Brain pericyte (primary cell): ENCODE results near the gene PBX1.
"Not testable (repeated sequence)": the region's sequence is repeated elsewhere in the genome, so short reads cannot be mapped to it uniquely, and the experiment has no call there.

Experiments
- DNase-seq: peaks from one replicate; pipeline ENCODE4 v3.0.0-alpha.2; 2012; ENCODE audit warnings: low read depth, low spot score

Gene PBX1

GRCh38 chr1:164558461-164559341 is at the start of gene PBX1:
Gene PBX1, plus strand, starts transcription at chr1:164559184.
- peak; percentile 94 for DNase-seq

DNA sequence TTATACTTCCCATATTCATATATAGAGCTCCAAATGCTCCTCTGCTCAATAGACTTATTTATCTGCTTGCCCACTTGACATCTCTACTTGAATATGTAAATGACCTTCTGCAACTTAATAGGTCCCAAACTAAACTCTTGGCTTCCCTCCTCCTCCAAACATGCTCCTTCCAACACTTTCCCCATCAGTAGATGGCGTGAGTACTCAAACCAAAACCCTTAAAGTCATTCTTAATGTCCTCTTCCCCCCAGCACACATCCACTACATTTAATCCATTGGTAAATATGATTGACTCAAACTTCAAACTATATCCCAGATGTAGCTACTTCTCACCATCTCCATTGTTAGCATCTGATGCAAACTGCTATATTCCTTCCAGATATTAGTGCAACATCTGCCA is 48.5 kb upstream of the PBX1 start:
- DNase-seq: no peak

GRCh38 chr1:164511001-164511705 is 47.8 kb upstream of the PBX1 start:
- DNase-seq: no peak

- DNase-seq: no peak
Measured at GRCh38 chr1:164515231-164515630, 43.8 kb upstream of the PBX1 start.

DNA sequence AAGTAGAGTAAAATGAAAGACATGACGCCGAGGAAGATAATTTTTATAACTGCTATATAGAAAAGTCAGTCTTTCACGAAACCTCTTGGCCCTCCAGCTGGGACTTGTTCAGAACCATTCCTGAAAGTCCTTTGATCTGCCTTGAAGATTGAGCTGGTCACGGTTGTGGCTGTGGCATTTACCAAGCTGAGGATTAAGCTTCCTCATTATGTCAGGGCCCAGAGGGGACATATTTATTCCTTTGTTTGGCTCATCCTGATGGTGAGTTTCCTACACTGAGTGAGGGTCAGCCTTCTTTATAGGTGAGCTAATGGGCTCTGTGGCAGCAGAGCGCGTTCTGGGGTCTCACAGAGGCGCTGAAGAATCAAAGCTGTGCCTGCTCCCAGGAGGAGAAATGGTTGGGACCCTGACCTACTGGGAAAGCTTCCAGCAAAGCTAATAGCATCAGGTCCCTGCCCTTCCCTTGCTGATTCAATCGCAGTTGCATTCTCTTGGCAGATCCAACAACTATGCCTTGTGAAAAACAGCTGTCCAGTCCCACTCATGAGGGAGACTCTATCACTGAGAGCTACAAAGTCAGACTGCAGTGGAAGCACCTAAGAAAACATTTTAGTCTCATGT is 43.2 kb upstream of the PBX1 start:
- no peak for DNase-seq

GRCh38 chr1:164516591-164516990 is 42.4 kb upstream of the PBX1 start:
- DNase-seq: no peak

GRCh38 chr1:164518692-164519332 is 40.2 kb upstream of the PBX1 start:
- no peak for DNase-seq

- DNase-seq: no peak
Measured at GRCh38 chr1:164519426-164519825, 39.6 kb upstream of the PBX1 start.

DNA sequence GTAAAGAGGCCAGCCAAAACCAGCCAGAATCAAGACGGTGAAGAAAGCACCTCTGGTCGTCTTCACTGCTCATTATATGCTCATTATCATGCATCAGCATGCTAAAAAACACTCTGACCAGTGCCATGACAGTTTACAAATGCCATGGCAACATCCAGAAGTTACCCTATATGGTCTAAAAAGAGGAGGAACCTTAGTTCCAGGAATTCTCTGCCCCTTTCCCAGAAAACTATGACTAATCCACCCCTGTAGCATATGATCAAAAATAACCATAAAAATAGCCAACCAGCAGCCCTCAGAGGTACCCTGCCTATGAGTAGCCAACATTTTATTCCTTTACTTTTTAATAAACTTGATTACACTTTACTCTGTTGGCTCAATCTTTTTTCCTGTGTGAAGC is 34.2 kb upstream of the PBX1 start:
- DNase-seq: no peak

- no peak for DNase-seq
Measured at GRCh38 chr1:164534863-164535610, 23.9 kb upstream of the PBX1 start.

DNA sequence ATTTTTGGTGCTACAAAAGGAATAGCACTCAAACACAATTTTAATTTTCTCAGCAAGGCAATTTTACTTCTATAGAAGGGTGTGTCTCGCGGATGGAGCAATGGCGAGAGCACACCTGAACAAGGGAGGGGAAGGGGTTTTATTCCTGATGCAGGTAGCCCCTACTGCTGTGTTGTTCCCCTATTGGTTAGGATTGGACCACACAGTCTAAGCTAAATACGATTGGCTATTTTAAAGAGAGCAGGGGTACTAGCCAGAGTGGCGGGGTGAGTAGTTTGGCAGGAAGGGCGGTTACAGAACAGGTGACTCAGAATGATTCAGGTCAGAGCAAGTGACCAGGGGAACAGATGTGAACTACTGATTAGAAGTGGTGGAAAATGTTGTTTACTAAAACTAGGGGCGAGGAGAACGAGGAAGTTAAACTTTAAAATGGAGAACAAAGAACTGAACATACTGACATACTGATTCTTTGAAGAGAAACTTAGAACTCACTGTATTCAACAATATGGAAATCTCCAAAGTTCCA is 6.5 kb upstream of the PBX1 start:
- DNase-seq: not testable (repeated sequence)

GRCh38 chr1:164557270-164557669 is 1.7 kb upstream of the PBX1 start:
- no peak for DNase-seq

GRCh38 chr1:164559342-164560051 is 513 bp downstream of the PBX1 start:
- DNase-seq: no peak

- no peak for DNase-seq
Measured at GRCh38 chr1:164560121-164560541, 1.1 kb downstream of the PBX1 start.

GRCh38 chr1:164560556-164560955 is 1.6 kb downstream of the PBX1 start:
- no peak for DNase-seq

DNA sequence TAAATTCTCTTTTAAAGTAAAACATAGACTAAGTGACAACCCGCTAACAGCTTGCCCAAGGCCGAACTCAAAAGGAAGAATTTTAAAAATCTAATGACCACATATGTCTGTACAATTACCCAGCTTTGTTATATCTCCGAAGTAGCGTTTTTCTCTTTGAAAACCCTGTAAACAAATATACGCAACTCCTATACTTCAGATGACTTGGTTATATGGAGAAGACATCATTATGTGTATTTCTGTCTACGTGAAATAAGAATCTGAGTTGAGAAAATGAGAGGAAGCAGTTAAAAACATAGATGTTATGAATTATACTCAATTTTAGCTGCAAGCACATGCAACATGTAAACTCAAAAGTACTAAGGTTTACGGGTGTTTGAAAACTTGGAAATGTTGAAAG is 2.0 kb downstream of the PBX1 start:
- DNase-seq: no peak

DNA sequence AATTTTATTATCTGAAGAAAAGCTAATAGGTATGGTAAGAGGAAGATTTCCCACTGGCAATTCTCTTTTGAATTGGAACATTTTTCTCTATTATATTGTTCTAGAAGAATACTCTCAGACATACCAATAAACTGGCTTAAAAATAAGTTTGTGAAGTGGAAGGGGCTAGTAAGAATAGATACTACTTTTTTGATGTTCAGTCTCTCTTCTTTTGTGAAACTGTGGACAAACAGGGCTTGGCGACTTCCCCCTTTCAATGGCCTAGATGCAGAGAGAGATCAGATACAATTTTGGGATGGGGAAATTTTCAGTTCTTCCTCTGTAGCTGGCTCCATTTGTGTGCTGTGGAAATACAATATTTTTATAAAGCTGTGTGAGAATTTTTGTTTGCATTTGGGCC is 2.5 kb downstream of the PBX1 start:
- DNase-seq: no peak

GRCh38 chr1:164562061-164562460 is 3.1 kb downstream of the PBX1 start:
- DNase-seq: no peak

DNA sequence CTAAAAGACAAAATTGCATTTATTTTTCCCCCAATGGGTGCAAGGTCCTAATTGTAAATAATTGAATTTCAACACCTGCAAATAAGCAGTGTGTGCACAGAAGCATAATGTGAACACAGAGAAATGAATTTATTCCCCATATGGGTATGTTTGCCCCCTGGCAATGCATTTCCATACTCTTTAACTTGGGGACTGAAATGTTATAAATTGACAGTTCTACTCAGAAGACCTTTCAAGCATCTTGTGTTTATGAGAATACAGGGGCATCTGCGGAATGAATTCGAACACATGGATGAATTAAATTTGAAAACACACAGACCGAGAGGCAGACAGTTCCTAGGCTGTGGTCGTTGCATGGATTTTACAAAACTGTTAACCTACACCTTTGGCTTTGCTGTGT is 3.5 kb downstream of the PBX1 start:
- DNase-seq: no peak

- DNase-seq: no peak
Measured at GRCh38 chr1:164562947-164563520, 4.0 kb downstream of the PBX1 start.
